ENCODE measurements around the gene MOSPD3.
A peak's percentile ranks its signal among the peaks of the same experiment; 100 is the strongest.

The MOSPD3 gene

GRCh38 chr7:100623951-100624824, 11.8 kb downstream of the MOSPD3 start:
- Histone ChIP-seq H3K9me2 (replicated peaks; ENCODE audit: insufficient read depth, low read length) (no peaks in the 10 kb centered on the region), H3K4me3 (ENCODE audit: insufficient read depth, low read length, poor library complexity, severe bottlenecking) (no peak overlapping the region), H4K20me1 (ENCODE audit: low read depth, low read length) (no peaks in the 10 kb centered on the region), H3F3A (ENCODE audit: insufficient read depth) (peaks cover 3% of the 10 kb centered on the region; the same call in 1 of the 2 replicates), H3K9me3 (ENCODE audit: insufficient read depth, low read length) (no peaks in the 10 kb centered on the region), H3K27me3 (ENCODE audit: low read length) (no peaks in the 10 kb centered on the region), H3K4me2 (ENCODE audit: low read depth, low read length, poor library complexity, severe bottlenecking) (no peak overlapping the region), H2AFZ (ENCODE audit: low read depth, low read length, severe bottlenecking) (no peak overlapping the region), H3K79me2 (ENCODE audit: insufficient read depth, low read length) (no peaks in the 10 kb centered on the region), H3K9ac (ENCODE audit: low read length) (no peak overlapping the region), H3K36me3 (ENCODE audit: low read length) (no peaks in the 10 kb centered on the region), H3K27ac (ENCODE audit: low read depth, low read length) (no peak overlapping the region)
- no peak for TF ChIP-seq CTCF (IDR thresholded peaks at IDR 0.05; ENCODE audit: insufficient read depth, low read length, poor library complexity, severe bottlenecking)
- TF ChIP-seq EZH2phosphoT487 (conservative IDR thresholded peaks at IDR 0.05; ENCODE audit: low read length), result no peak

- Histone ChIP-seq H3F3A (ENCODE audit: insufficient read depth) (peaks cover 7% of the 10 kb centered on the region), H4K20me1 (ENCODE audit: low read depth, low read length) (no peaks in the 10 kb centered on the region), H3K27me3 (ENCODE audit: low read length) (no peaks in the 10 kb centered on the region), H3K9ac (ENCODE audit: low read length) (peak overlapping the region; percentile 69), H3K9me2 (replicated peaks; ENCODE audit: insufficient read depth, low read length) (no peaks in the 10 kb centered on the region), H3K36me3 (ENCODE audit: low read length) (no peaks in the 10 kb centered on the region), H3K4me2 (ENCODE audit: low read depth, low read length, poor library complexity, severe bottlenecking) (peak overlapping the region; percentile 77), H3K9me3 (ENCODE audit: insufficient read depth, low read length) (no peaks in the 10 kb centered on the region), H3K4me3 (ENCODE audit: insufficient read depth, low read length, poor library complexity, severe bottlenecking) (peak overlapping the region; percentile 58), H3K27ac (ENCODE audit: low read depth, low read length) (no peak overlapping the region), H3K79me2 (ENCODE audit: insufficient read depth, low read length) (no peaks in the 10 kb centered on the region), H2AFZ (ENCODE audit: low read depth, low read length, severe bottlenecking) (peak overlapping the region; percentile 20)
- TF ChIP-seq CTCF (IDR thresholded peaks at IDR 0.05; ENCODE audit: insufficient read depth, low read length, poor library complexity, severe bottlenecking) (no peak), EZH2phosphoT487 (conservative IDR thresholded peaks at IDR 0.05; ENCODE audit: low read length) (no peak)
These were observed 13.7 kb downstream of the MOSPD3 start for GRCh38 chr7:100626055-100626454.

GRCh38 chr7:100626530-100627237, 14.3 kb downstream of the MOSPD3 start:
- no peaks in the 10 kb centered on the region for H3K9me3 ChIP-seq (ENCODE audit: insufficient read depth, low read length)
- TF ChIP-seq CTCF (IDR thresholded peaks at IDR 0.05; ENCODE audit: insufficient read depth, low read length, poor library complexity, severe bottlenecking), result no peak
- H3K27ac ChIP-seq (ENCODE audit: low read depth, low read length), result peak overlapping the region; percentile 25; the same call in 1 of the 2 replicates
- peak overlapping the region; percentile 20 for H2AFZ ChIP-seq (ENCODE audit: low read depth, low read length, severe bottlenecking)
- no peaks in the 10 kb centered on the region for H3K27me3 ChIP-seq (ENCODE audit: low read length)
- H3K79me2 ChIP-seq (ENCODE audit: insufficient read depth, low read length), result no peaks in the 10 kb centered on the region
- H3K4me2 ChIP-seq (ENCODE audit: low read depth, low read length, poor library complexity, severe bottlenecking), result peak overlapping the region; percentile 77
- no peaks in the 10 kb centered on the region for H3K36me3 ChIP-seq (ENCODE audit: low read length)
- H3K4me3 ChIP-seq (ENCODE audit: insufficient read depth, low read length, poor library complexity, severe bottlenecking), result peak overlapping the region; percentile 58
- H3F3A ChIP-seq (ENCODE audit: insufficient read depth), result peaks cover 9% of the 10 kb centered on the region
- no peaks in the 10 kb centered on the region for H3K9me2 ChIP-seq (replicated peaks; ENCODE audit: insufficient read depth, low read length)
- peak overlapping the region; percentile 69 for H3K9ac ChIP-seq (ENCODE audit: low read length)
- no peaks in the 10 kb centered on the region for H4K20me1 ChIP-seq (ENCODE audit: low read depth, low read length)
